DOHH2 (cell line): Measurements from ENCODE around the gene SAP30L.

Source experiments
- H3F3A ChIP-seq: fragments of 200-600 bp; sonication (generic), shearing (Covaris generic); 2 replicates; pipeline ENCODE4 v1.6.0; 2016; ENCODE audit warnings: antibody characterized with exemption, mild to moderate bottlenecking; ENCODE audit not compliant: control insufficient read depth, insufficient read depth
- H3K27ac ChIP-seq: fragments of 200-600 bp; sonication (generic); 2 replicates; pipeline ENCODE4 v1.5.1; 2014; ENCODE audit warnings: low read depth, mild to moderate bottlenecking, low read length, moderate library complexity
- H3K27me3 ChIP-seq: fragments of 200-600 bp; sonication (generic); 2 replicates; pipeline ENCODE4 v1.6.1; 2014; ENCODE audit warnings: mild to moderate bottlenecking, low read length, mixed read lengths; ENCODE audit not compliant: control insufficient read depth
- H3K36me3 ChIP-seq: fragments of 200-600 bp; sonication (generic); 2 replicates; pipeline ENCODE4 v1.6.1; 2014; ENCODE audit warnings: mild to moderate bottlenecking, low read length, moderate library complexity, mixed read lengths; ENCODE audit not compliant: control insufficient read depth
- H3K4me1 ChIP-seq: fragments of 200-600 bp; sonication (generic); 2 replicates; pipeline ENCODE4 v1.6.1; 2014; ENCODE audit warnings: mild to moderate bottlenecking, low read length, mixed read lengths; ENCODE audit not compliant: control insufficient read depth
- H3K4me2 ChIP-seq: fragments of 200-600 bp; sonication (generic); 2 replicates; pipeline ENCODE4 v1.6.0; 2014; ENCODE audit warnings: mild to moderate bottlenecking, low read length, moderate library complexity
- H3K4me3 ChIP-seq: fragments of 200-600 bp; sonication (generic); 2 replicates; pipeline ENCODE4 v1.5.1; 2014; ENCODE audit warnings: mild to moderate bottlenecking, low read length, mixed read lengths
- H3K79me2 ChIP-seq: fragments of 200-600 bp; sonication (generic); 2 replicates; pipeline ENCODE4 v1.6.1; 2014; ENCODE audit warnings: mild to moderate bottlenecking, low read length, mixed read lengths; ENCODE audit not compliant: control insufficient read depth
- H3K9me2 ChIP-seq: fragments of 200-600 bp; sonication (generic); replicated peaks from 2 replicates; pipeline ENCODE4 v1.6.1; 2014; ENCODE audit warnings: mild to moderate bottlenecking, low read length, mixed read lengths; ENCODE audit not compliant: control insufficient read depth
- H3K9me3 ChIP-seq: fragments of 200-600 bp; sonication (generic); 2 replicates; pipeline ENCODE4 v1.6.1; 2014; ENCODE audit warnings: antibody characterized with exemption, low read length, mixed read lengths; ENCODE audit not compliant: control insufficient read depth, insufficient read depth
- H4K20me1 ChIP-seq: fragments of 200-600 bp; sonication (generic); 2 replicates; pipeline ENCODE4 v1.6.0; 2014; ENCODE audit warnings: low read depth, mild to moderate bottlenecking, antibody characterized with exemption, low read length, moderate library complexity; ENCODE audit not compliant: control insufficient read depth, insufficient read depth
- EZH2phosphoT487 ChIP-seq: fragments of 200-600 bp; sonication (generic); IDR thresholded peaks from 2 replicates; pipeline ENCODE4 v1.6.1; 2017; ENCODE audit warnings: borderline replicate concordance, mild to moderate bottlenecking, antibody characterized with exemption, low read length, moderate library complexity, mixed read lengths
- TF ChIP-seq, protein P1 (sequence below): fragments of 200-600 bp; sonication (generic); IDR thresholded peaks from one replicate; pipeline ENCODE4 v1.5.1; 2014; ENCODE audit warnings: antibody characterized with exemption, mild to moderate bottlenecking, low read depth, low read length; ENCODE audit not compliant: poor library complexity, severe bottlenecking

Gene SAP30L

DNA sequence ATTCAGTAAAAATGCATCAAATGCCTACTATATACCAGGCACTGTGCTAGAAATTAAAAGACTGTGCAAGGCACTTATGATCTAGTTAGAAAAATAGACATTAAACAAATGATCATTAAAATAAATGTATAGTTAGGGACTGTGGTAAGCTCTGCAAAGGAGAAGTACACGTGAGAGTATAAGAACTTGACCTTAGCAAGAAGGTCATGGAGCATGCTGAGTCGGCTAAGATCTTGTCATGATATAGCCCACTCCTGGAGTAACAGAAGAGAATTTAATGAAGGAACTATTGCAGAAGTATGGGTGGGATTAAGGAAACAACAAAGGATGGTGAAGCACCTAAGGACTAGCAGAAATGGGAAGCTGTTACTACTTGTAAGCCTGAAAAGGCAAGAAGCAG is 23.5 kb upstream of the SAP30L start:
- Histone ChIP-seq H3K27me3 (no peaks in the 10 kb centered on the region), H3K36me3 (no peaks in the 10 kb centered on the region), H3K9me3 (peaks cover 4% of the 10 kb centered on the region; the same call in 1 of the 2 replicates), H3K79me2 (no peaks in the 10 kb centered on the region), H3K4me2 (no peak overlapping the region), H3K9me2 (no peaks in the 10 kb centered on the region), H3K4me3 (no peak overlapping the region), H3F3A (no peaks in the 10 kb centered on the region), H3K4me1 (no peaks in the 10 kb centered on the region), H4K20me1 (no peaks in the 10 kb centered on the region), H3K27ac (no peak overlapping the region)
- TF ChIP-seq, protein P1, sequence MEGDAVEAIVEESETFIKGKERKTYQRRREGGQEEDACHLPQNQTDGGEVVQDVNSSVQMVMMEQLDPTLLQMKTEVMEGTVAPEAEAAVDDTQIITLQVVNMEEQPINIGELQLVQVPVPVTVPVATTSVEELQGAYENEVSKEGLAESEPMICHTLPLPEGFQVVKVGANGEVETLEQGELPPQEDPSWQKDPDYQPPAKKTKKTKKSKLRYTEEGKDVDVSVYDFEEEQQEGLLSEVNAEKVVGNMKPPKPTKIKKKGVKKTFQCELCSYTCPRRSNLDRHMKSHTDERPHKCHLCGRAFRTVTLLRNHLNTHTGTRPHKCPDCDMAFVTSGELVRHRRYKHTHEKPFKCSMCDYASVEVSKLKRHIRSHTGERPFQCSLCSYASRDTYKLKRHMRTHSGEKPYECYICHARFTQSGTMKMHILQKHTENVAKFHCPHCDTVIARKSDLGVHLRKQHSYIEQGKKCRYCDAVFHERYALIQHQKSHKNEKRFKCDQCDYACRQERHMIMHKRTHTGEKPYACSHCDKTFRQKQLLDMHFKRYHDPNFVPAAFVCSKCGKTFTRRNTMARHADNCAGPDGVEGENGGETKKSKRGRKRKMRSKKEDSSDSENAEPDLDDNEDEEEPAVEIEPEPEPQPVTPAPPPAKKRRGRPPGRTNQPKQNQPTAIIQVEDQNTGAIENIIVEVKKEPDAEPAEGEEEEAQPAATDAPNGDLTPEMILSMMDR, result no peak
- TF ChIP-seq EZH2phosphoT487, result no peak

DNA sequence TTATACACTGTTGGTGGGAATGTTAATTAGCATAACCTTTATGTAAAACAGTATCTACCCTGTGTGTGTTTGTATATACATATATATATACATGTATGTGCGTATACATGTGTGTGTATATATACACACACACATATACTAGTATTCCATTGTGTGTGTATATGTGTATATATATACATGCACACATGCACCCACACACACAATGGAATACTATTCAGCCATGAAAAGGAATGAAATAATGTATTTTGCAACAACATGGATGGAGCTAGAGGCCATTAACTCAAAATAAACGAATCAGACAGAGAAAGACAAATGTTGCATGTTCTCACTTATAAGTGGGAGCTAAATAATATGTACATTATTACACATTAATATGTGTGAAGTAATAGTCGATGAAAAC is 17.6 kb upstream of the SAP30L start:
- peaks cover 4% of the 10 kb centered on the region; the same call in 1 of the 2 replicates for H3K9me3 ChIP-seq
- TF ChIP-seq, protein P1, result no peak
- TF ChIP-seq EZH2phosphoT487, result no peak
- H3K4me1 ChIP-seq, result no peaks in the 10 kb centered on the region
- no peaks in the 10 kb centered on the region for H3K79me2 ChIP-seq
- no peak overlapping the region for H3K4me2 ChIP-seq
- H3K4me3 ChIP-seq, result no peak overlapping the region
- H3K27ac ChIP-seq, result no peak overlapping the region
- H3K9me2 ChIP-seq, result no peaks in the 10 kb centered on the region
- H3F3A ChIP-seq, result no peaks in the 10 kb centered on the region
- no peaks in the 10 kb centered on the region for H4K20me1 ChIP-seq
- no peaks in the 10 kb centered on the region; the same call in 1 of the 2 replicates for H3K36me3 ChIP-seq
- no peaks in the 10 kb centered on the region for H3K27me3 ChIP-seq

DNA sequence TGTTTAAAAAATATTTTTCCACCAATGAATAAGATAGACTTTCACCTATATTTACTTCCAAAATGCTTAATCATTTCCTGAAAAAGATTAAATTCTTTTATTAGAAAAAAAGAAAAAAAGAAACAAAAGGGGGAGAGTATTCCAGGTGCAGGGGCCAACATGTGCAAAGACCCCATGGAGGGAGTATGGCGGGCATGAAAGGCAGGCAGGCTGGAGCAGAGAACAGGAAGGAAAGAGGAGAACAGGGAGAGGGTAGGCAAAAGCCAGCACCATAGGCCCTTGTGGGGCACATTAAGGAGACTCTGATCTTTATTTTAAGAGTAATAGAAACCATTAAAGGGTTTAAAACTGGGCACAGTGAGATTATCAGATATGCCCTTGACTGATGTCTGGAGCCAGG is 16.5 kb upstream of the SAP30L start:
- Histone ChIP-seq H4K20me1 (no peaks in the 10 kb centered on the region), H3F3A (no peaks in the 10 kb centered on the region), H3K27me3 (no peaks in the 10 kb centered on the region), H3K79me2 (no peaks in the 10 kb centered on the region), H3K4me3 (no peak overlapping the region), H3K9me3 (no peaks in the 10 kb centered on the region), H3K4me2 (no peak overlapping the region), H3K36me3 (peaks cover 3% of the 10 kb centered on the region), H3K4me1 (no peaks in the 10 kb centered on the region), H3K9me2 (no peaks in the 10 kb centered on the region), H3K27ac (no peak overlapping the region)
- TF ChIP-seq EZH2phosphoT487, result no peak
- TF ChIP-seq, protein P1, result no peak

DNA sequence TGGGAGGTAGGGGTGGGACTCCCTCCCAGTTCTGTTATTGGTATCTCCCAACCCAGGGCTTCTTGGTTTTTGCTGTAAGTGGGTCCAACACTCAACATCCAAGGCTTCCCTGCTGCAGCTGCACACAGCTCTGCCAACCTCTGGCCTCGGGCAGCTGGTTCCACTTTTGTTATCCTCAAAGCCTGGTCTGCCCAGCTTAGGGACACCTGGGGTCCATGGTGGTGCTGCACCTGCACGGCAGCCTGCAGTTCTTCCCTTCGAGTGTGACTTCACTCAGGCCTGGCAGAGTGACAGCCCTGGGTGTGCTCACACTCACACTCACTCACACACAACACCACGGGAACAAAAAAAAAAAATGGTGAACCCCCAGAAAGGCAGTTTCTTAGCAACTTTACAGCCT is 15.3 kb upstream of the SAP30L start:
- H3K9me3 ChIP-seq, result no peaks in the 10 kb centered on the region

More for the DNA sequence above, 15.3 kb upstream of the SAP30L start:
- Histone ChIP-seq H3K79me2 (no peaks in the 10 kb centered on the region), H4K20me1 (no peaks in the 10 kb centered on the region), H3F3A (no peaks in the 10 kb centered on the region), H3K36me3 (peaks cover 3% of the 10 kb centered on the region), H3K4me3 (no peak overlapping the region), H3K9me2 (no peaks in the 10 kb centered on the region), H3K27me3 (no peaks in the 10 kb centered on the region), H3K4me1 (no peaks in the 10 kb centered on the region), H3K27ac (no peak overlapping the region), H3K4me2 (no peak overlapping the region)
- TF ChIP-seq, protein P1, result no peak
- TF ChIP-seq EZH2phosphoT487, result no peak
